NCI-H2196 treated with DMSO at 0.1 percent for 48 hours (cell line): Measurements from ENCODE around the gene TNRC18.

Experiments
- DNase-seq: peaks from one replicate; lab custom pipeline; 2025; ENCODE audit not compliant: unreplicated experiment; lab: John Stamatoyannopoulos, UW

The TNRC18 gene

GRCh38 chr7:5408777-5409176 lies 14.9 kb downstream of the TNRC18 start:
- no peak for DNase-seq

GRCh38 chr7:5406957-5407945 lies 16.4 kb downstream of the TNRC18 start:
- no peak for DNase-seq

DNA sequence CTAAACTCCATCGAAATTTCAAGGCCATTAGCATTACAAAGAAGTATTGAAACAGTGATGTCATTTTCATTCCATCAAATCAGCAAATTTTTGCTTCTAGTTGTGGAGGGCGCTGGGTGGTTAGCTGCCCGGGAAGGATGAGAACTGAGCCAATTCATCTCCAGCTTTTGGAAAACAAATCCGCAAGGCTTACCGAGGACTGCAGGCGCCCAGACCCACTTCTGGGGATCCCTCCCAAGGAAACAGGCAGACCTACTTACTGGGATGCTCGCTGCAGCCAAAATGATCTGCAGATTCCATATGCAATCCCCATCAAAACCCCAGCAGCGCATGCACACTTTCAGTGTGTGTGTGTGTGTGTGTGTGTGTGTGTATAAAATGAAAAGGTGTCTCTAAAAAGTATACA lies 19.2 kb downstream of the TNRC18 start:
- DNase-seq, result no peak

GRCh38 chr7:5403442-5403841 lies 20.2 kb downstream of the TNRC18 start:
- DNase-seq, result no peak

DNA sequence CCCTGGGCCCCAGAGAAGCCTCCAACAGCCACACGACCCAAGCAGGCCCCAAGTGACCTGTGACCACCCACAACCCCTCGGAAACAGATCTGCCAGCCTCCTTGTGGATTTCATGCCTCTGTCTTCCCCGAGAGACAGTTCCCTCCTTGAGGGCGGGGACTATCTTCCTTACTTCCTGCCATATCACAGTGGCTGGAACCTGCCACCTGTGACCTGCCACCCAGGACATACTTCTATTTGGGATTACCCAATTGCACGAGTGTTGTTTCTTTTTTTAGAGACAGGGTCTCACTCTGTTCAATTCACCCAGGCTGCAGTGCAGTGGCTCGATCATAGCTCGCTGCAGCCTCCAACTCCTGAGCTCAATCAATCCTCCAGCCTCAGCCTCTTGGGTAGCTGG lies 25.9 kb downstream of the TNRC18 start:
- DNase-seq, result no peak

DNA sequence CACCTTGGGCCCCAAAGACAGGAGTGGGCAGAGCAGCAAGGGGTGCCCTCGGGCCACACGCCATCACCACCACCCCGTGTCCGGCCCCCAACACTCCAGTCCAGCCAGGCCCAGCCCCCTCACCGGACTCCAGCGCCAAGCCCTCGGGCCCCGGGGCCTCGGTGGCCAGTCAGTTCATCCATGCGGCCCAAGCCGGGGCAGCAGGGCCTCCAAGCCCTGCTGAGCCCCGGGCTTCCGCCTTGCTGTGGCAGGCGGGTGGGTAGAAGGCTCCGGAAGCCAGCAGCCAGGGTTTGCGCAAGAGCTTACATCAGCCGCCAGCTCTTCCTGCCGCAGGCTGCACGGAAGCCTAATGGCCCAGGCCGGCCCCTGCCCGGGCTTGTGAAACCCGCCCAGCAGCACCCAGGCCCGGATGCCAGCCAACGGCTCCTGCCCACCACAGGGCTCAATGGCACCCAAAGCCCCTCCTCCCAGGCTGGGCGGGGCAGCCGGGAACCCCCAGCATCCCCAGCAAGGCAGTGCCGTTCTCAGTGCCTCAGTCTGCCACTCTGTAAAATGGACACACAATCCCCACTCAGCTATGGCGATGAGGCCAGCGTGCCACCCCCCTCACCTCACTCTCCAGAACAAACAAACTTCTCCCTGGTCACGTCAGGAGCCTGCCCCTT lies 26.5 kb downstream of the TNRC18 start:
- DNase-seq, result no peak

DNA sequence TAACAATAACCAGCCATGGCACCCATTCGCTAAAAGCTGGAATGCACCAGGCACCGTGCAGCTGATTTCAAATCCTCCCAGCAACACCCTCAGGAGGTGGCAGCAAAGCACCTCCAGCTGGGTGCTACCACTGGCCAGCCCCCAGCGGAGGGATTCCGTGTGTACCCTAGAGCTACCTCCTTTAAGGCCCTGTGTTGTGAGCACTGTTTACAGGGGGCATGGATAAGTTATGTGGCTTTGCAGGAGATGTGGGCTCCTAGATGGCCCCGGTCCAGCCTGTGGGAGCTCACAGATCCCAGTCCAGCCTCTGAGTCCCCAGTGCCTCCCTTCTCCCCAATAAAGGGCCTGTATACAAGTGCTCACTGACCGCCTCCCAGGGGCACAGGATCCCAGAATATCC lies 27.1 kb downstream of the TNRC18 start:
- no peak for DNase-seq

DNA sequence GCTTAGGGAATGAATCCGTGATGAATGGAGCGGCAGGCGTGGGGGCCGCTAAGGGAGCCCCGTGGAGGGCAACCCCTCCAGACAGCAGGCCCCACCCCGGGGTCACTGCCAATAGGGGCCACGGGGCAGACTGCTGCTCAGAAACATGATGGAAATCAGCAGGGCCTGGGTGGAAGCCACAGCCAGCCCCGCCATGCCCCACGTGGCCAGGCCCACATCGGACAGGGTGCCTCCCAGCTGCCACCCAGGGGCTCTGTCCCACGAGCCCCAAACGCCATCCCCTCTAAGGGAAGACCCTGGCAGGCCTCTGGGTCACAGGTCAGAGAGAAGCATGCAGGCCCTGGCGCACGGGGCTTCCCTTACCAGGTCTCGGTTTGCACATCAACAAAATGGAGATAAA lies 28.4 kb downstream of the TNRC18 start:
- DNase-seq, result no peak

GRCh38 chr7:5394264-5395105 lies 29.1 kb downstream of the TNRC18 start:
- no peak for DNase-seq

- DNase-seq, result no peak
Measured at GRCh38 chr7:5393748-5394147, 29.9 kb downstream of the TNRC18 start.

DNA sequence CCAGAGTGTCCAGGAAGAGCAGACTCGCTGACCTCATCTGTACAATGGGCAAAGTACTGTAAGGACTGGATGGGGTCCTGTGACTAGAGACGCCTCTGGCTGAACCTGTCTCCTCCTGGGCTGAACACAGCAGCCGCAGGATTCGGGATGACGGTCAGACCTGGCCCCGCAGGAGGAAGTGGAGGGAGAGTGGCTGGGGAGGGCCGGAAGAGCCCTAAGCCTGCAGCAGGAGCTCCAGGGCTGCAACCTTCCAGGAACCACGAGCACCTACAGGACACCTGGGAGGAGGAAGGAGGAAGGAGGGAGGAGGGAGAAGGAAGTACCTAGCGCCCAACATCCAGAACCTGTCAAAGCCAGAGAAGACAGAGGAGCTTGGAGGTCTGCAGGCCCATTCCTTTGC lies 30.3 kb downstream of the TNRC18 start:
- DNase-seq, result no peak

- DNase-seq, result no peak
Measured at GRCh38 chr7:5390918-5391317, 32.7 kb downstream of the TNRC18 start.

DNA sequence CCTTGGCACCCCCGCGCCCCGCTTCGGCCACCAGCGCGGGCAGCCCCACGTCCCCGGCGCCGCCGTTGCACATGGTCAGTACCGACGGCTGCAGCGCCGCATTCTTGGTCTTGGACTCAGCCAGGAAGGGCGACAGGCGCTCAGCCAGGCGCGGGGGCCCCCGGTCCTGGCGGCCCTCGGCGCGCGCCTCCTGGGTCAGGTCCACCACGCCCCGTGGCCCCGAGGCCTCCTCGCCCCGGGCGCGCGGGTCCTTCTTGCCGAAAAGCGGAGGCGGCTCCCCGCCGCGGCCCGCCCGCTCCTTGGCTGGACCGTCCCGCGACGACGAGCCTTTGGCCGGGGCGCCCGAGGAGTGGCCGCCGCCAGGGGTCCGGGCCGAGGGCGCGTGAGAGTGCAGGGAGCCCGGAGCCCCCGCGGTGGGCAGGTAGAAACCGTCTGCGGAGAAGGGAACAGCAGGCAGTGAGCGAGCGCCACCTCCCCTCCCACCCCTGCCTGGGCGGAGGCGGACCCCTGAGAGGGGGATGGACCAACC lies 34.7 kb downstream of the TNRC18 start:
- DNase-seq, result no peak

DNA sequence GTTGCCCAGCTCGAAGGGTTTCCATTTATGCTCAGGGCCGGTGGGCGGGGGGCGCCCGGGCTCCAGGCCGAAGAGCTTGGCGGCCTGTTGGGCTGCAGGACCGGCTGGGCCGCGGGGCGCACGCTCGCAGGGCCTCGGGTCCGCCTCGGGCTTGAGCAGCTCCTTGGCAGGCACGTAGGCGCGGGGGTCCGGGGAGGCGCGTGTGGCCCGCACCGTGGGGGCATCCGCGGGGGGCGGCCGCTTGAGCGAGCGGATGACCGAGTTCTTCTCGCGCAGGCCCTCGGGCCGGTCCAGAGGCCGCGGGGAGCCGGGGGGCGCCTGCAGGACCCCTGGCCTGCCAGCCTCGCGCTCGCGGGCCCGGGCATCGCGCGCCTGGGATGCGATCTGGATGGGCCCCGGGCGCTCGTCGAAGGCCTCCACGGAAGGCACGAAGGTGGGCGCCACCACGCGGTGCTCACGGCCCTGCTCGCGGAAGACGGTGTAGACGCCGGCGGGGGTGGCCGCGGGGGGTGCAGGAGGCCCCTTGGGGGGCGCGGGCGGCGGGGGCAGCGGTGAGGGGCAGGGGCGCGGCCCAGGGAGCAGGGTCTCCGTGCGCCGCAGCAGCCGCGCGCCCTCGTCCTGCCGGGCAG lies 35.2 kb downstream of the TNRC18 start:
- no peak for DNase-seq

DNA sequence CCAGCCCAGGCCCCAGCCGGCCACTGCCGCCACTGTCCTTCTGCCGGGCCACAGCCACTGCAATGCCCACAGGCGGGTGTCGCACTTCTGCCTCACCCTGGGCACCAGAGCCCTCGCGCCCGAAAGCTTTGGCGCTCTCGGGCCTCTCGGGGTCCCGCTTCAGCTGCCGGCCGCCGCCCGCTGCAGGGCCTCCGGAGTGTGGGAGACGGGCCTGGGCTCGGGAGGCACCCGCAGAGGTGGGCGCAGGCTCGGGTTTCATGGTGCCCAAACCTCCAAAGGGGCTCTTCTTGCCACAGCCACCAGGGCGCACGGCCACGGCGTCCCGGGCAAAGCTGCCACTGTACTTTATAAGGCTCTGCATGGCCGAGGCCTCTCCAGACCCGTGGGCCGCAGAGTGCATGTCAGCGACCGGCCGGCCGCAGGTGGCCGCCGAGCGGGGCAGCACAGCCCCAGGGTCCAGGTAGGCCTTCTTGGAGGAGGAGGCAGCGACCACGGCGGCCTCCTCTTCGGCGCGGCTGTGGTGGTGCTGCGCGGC lies 35.9 kb downstream of the TNRC18 start:
- DNase-seq, result no peak

GRCh38 chr7:5384618-5385017 lies 39.0 kb downstream of the TNRC18 start:
- DNase-seq, result no peak

DNA sequence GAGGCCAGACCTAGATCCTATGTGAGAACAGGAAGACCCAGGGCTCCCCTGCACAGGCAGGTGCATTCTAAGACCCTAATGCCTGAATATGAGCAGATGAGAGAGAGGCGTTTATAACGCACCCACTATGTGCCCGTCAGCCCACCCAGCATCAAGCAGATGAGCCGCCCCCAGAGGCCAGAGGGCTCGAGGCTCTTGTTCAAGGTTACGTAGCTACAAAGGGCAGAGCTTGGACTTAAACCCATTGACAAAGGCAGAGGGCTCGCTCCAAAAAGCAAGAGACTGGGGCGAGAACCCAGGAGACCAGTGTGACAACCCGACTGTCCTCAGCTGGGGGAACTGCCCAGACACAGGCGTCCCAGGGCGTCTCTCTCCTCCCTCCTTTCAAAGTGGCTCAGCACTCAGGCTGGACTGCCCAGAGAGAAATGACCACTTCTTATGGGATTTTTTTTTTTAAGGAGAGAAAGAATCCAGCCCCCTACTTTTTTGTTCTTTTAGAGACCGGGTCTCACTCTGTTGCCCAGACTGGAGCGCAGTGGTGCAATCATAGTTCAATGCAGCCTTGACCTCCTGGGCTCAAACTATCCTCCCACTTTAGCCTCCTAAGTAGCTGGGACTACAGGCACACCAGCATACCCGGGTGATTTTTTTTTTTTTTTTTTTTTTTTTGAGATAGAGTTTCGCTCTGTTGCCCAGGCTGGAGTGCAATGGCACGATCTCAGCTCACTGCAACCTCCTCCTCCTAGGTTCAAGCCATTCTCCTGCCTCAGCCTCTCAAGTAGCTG lies 40.1 kb downstream of the TNRC18 start:
- DNase-seq, result no peak

GRCh38 chr7:5382281-5382892 lies 41.2 kb downstream of the TNRC18 start:
- DNase-seq, result no peak

DNA sequence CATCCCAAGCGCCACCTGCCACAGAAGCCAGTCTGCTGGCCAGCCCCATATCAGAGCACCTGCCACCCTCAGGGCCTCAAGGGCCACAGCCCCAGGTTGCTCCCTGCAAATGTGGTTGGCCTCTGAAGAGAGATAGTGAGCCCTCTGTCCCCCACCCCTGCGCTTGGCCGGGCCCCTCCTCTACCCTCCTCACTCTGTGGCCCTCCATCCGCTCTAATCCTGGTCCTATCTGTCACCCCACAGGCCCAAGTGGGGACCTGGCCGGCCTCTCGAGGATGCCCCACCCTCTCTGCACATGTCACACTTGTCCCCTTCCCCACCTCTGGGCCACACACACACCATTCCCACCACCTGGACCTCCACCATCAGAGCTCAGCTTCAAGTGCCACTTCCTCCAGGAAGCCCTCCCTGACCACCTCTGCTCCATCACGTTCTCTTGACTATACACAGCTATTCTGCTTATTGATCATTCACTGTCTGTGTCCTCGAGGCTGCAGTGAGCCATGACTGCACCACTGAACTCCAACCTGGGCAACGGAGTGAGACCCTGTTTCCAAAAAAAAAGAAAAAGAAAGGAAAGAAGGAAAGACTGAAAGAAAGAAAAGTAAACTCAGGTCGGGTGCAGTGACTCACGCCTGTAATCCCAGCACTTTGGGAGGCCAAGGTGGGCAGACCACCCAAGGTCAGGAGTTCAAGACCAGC lies 42.4 kb downstream of the TNRC18 start:
- no peak for DNase-seq
